Liver (tissue), 9 donors: ENCODE results near the gene SHOC2. TPM values are rescaled to one million over a fixed set of nuclear protein-coding genes. Genes with fewer than 3 reads are reported as not detected.

Experiments used
- DNase-seq: peaks from one replicate; pipeline ENCODE4 v3.0.0-alpha.2; 2017; ENCODE audit warnings: low spot score
- H3K27ac ChIP-seq, 2 donors: one replicate each; pipeline ENCODE4 v1.7.0; 2013; ENCODE audit warnings: inconsistent platforms in 2 of 2, low read length in 2 of 2, control low read depth in 1 of 2, low read depth in 1 of 2, mild to moderate bottlenecking in 1 of 2
- H3K27me3 ChIP-seq, 4 donors: one replicate each; pipeline versions ENCODE4 v1.6.1 to v1.7.0; 2013; ENCODE audit warnings: low read length in 3 of 4, inconsistent platforms in 1 of 4, mild to moderate bottlenecking in 1 of 4, moderate library complexity in 1 of 4; ENCODE audit not compliant: control insufficient read depth in 4 of 4, insufficient read depth in 4 of 4
- H3K36me3 ChIP-seq, 4 donors: one replicate each; pipeline versions ENCODE4 v1.6.1 to v1.7.0; 2013; ENCODE audit warnings: low read length in 3 of 4, mild to moderate bottlenecking in 3 of 4, low read depth in 1 of 4, moderate library complexity in 1 of 4; ENCODE audit not compliant: control insufficient read depth in 4 of 4, insufficient read depth in 3 of 4
- H3K4me1 ChIP-seq, 4 donors: one replicate each; pipeline versions ENCODE4 v1.6.1 to v1.7.0; 2013; ENCODE audit warnings: low read length in 3 of 4, mild to moderate bottlenecking in 3 of 4, moderate library complexity in 1 of 4; ENCODE audit not compliant: control insufficient read depth in 4 of 4, insufficient read depth in 4 of 4
- H3K4me3 ChIP-seq, 3 donors: one replicate each; pipeline versions ENCODE4 v1.6.1 to v1.7.0; 2013; ENCODE audit warnings: low read length in 3 of 3, control low read depth in 1 of 3, low read depth in 1 of 3, mild to moderate bottlenecking in 1 of 3
- H3K9ac ChIP-seq, 2 donors: one replicate each; pipeline ENCODE4 v1.7.0; 2013; ENCODE audit warnings: low read length in 2 of 2, mild to moderate bottlenecking in 2 of 2, moderate library complexity in 2 of 2, control low read depth in 1 of 2, low read depth in 1 of 2
- H3K9me3 ChIP-seq, 4 donors: one replicate each; pipeline versions ENCODE4 v1.6.1 to v1.7.0; 2013; ENCODE audit warnings: low read length in 3 of 4; ENCODE audit not compliant: control insufficient read depth in 4 of 4
- EGR1 ChIP-seq, 2 donors: IDR thresholded peaks; 2 replicates each; pipeline ENCODE4 v1.6.1; 2016 to 2018; ENCODE audit warnings: antibody characterized with exemption in 2 of 2, low read depth in 2 of 2
- FOXA2 ChIP-seq: IDR thresholded peaks from 2 replicates; pipeline ENCODE4 v1.6.1; 2016; ENCODE audit warnings: antibody characterized with exemption
- GABPA ChIP-seq, 2 donors: IDR thresholded peaks in 1 of 2; conservative IDR thresholded peaks in 1 of 2; 2 replicates each; pipeline ENCODE4 v1.6.1; 2016; ENCODE audit warnings: antibody characterized with exemption in 2 of 2, mild to moderate bottlenecking in 1 of 2, moderate library complexity in 1 of 2
- HNF4A ChIP-seq, 2 donors: conservative IDR thresholded peaks; 2 replicates each; pipeline ENCODE4 v1.6.1; 2016; ENCODE audit warnings: antibody characterized with exemption in 2 of 2, mild to moderate bottlenecking in 2 of 2
- HNF4G ChIP-seq: IDR thresholded peaks from 2 replicates; pipeline ENCODE4 v1.6.1; 2016; ENCODE audit warnings: antibody characterized with exemption
- JUND ChIP-seq, 2 donors: IDR thresholded peaks; 2 replicates each; pipeline ENCODE4 v1.6.1; 2016; ENCODE audit warnings: antibody characterized with exemption in 2 of 2
- NR2F2 ChIP-seq: IDR thresholded peaks from 2 replicates; pipeline ENCODE4 v1.6.1; 2016; ENCODE audit warnings: antibody characterized with exemption
- RAD21 ChIP-seq, 2 donors: IDR thresholded peaks; 2 replicates each; pipeline ENCODE4 v1.6.1; 2016; ENCODE audit warnings: antibody characterized with exemption in 2 of 2, mild to moderate bottlenecking in 2 of 2
- RXRA ChIP-seq, 2 donors: IDR thresholded peaks; 2 replicates each; pipeline ENCODE4 v1.6.1; 2017 to 2018; ENCODE audit warnings: antibody characterized with exemption in 2 of 2, mild to moderate bottlenecking in 1 of 2
- SP1 ChIP-seq: IDR thresholded peaks from 2 replicates; pipeline ENCODE4 v1.6.1; 2018; ENCODE audit warnings: antibody characterized with exemption, mild to moderate bottlenecking
- TAF1 ChIP-seq: conservative IDR thresholded peaks from 2 replicates; pipeline ENCODE4 v1.6.1; 2016; ENCODE audit warnings: antibody characterized with exemption, mild to moderate bottlenecking
- YY1 ChIP-seq: IDR thresholded peaks from 2 replicates; pipeline ENCODE4 v1.6.1; 2016; ENCODE audit warnings: antibody characterized with exemption, mild to moderate bottlenecking
- WGBS: extraction: QIAGEN DNeasy Blood & Tissue Kit; methylation state at CpG from one replicate; pipeline ENCODE4 v1.1.7; 2013; 5-methylcytosine and 5-hydroxymethylcytosine counted together
- polyA plus RNA-seq, 2 donors: library from polyadenylated mRNA; stranded (reverse) in 1 of 2; unstranded in 1 of 2; fragments of 200-250 nt in 1 of 2; fragments of >200 nt in 1 of 2; fragmentation: Nextera tagmentation in 1 of 2; extraction: Ambion mirVana in 1 of 2; gene quantifications; one replicate each; pipeline versions ENCODE4 v1.2.1 to v1.2.3, GENCODE V29; 2013 to 2015
- total RNA-seq, 2 donors: library from RNA; depleted of rRNA; stranded (reverse); fragments of >200 nt; gene quantifications; one replicate each; pipeline ENCODE4 v1.2.3, GENCODE V29; 2014
- TF ChIP-seq, protein P1 (sequence below): IDR thresholded peaks from 2 replicates; pipeline ENCODE4 v1.6.1; 2016; ENCODE audit warnings: antibody characterized with exemption, mild to moderate bottlenecking
- TF ChIP-seq, protein P2 (sequence below): IDR thresholded peaks from 2 replicates; pipeline ENCODE4 v1.6.1; 2016; ENCODE audit warnings: antibody characterized with exemption
- TF ChIP-seq, protein P3 (sequence below): fragments of 150-350 bp; IDR thresholded peaks from 2 replicates; pipeline ENCODE4 v1.5.1; 2017; ENCODE audit warnings: improper control_type of control experiment, low read depth, low read length; ENCODE audit not compliant: missing input control
- TF ChIP-seq, protein P4 (sequence below): IDR thresholded peaks from 2 replicates; pipeline ENCODE4 v1.6.1; 2016; ENCODE audit warnings: antibody characterized with exemption
- TF ChIP-seq, protein P5 (sequence below): IDR thresholded peaks from 2 replicates; pipeline ENCODE4 v1.6.1; 2016; ENCODE audit warnings: antibody characterized with exemption
- donor health status: healthy.
- donor health status: healthy.
- donor health status: healthy.
- donor health status: healthy.
- donor health status: healthy.

The SHOC2 gene
- total and polyA plus RNA-seq, 4 donors: 7.8 to 33.7 (median 17.9) TPM

DNA sequence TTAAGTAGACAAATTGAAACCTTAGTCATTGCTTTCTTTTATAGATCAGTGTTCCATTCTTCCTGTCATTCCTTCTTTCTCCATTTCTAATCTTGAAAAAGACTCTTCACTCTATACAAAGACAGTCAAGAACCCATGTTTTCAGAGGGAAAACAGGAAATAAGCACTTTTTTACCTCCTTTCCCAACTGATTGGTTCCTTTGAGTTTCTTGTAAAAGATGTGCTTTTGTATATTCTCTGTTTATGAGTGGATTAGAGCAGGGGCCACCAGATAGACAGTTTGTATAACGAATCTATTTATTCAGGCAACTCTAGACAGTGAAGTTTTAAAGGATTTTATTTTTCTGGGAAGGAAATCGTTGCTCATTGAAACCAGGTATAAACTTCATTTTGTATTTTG lies 49.8 kb downstream of the SHOC2 start:
- WGBS: 91% methylated on average over 2 of the region's 2 CpGs
- H3K27me3 ChIP-seq: no peaks in the 10 kb centered on the region
- no peak overlapping the region for H3K27ac ChIP-seq
- no peak for DNase-seq
- TF ChIP-seq, protein P1, sequence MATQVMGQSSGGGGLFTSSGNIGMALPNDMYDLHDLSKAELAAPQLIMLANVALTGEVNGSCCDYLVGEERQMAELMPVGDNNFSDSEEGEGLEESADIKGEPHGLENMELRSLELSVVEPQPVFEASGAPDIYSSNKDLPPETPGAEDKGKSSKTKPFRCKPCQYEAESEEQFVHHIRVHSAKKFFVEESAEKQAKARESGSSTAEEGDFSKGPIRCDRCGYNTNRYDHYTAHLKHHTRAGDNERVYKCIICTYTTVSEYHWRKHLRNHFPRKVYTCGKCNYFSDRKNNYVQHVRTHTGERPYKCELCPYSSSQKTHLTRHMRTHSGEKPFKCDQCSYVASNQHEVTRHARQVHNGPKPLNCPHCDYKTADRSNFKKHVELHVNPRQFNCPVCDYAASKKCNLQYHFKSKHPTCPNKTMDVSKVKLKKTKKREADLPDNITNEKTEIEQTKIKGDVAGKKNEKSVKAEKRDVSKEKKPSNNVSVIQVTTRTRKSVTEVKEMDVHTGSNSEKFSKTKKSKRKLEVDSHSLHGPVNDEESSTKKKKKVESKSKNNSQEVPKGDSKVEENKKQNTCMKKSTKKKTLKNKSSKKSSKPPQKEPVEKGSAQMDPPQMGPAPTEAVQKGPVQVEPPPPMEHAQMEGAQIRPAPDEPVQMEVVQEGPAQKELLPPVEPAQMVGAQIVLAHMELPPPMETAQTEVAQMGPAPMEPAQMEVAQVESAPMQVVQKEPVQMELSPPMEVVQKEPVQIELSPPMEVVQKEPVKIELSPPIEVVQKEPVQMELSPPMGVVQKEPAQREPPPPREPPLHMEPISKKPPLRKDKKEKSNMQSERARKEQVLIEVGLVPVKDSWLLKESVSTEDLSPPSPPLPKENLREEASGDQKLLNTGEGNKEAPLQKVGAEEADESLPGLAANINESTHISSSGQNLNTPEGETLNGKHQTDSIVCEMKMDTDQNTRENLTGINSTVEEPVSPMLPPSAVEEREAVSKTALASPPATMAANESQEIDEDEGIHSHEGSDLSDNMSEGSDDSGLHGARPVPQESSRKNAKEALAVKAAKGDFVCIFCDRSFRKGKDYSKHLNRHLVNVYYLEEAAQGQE: no peak
- TF ChIP-seq, protein P2, sequence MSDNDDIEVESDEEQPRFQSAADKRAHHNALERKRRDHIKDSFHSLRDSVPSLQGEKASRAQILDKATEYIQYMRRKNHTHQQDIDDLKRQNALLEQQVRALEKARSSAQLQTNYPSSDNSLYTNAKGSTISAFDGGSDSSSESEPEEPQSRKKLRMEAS: no peak
- TF ChIP-seq, protein P3, sequence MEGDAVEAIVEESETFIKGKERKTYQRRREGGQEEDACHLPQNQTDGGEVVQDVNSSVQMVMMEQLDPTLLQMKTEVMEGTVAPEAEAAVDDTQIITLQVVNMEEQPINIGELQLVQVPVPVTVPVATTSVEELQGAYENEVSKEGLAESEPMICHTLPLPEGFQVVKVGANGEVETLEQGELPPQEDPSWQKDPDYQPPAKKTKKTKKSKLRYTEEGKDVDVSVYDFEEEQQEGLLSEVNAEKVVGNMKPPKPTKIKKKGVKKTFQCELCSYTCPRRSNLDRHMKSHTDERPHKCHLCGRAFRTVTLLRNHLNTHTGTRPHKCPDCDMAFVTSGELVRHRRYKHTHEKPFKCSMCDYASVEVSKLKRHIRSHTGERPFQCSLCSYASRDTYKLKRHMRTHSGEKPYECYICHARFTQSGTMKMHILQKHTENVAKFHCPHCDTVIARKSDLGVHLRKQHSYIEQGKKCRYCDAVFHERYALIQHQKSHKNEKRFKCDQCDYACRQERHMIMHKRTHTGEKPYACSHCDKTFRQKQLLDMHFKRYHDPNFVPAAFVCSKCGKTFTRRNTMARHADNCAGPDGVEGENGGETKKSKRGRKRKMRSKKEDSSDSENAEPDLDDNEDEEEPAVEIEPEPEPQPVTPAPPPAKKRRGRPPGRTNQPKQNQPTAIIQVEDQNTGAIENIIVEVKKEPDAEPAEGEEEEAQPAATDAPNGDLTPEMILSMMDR: no peak
- TF ChIP-seq RAD21 (IDR thresholded peaks at IDR 0.05) (no peak), FOXA2 (no peak), RXRA (IDR thresholded peaks at IDR 0.05) (no peak), JUND (IDR thresholded peaks at IDR 0.05) (no peak), SP1 (no peak), HNF4A (conservative IDR thresholded peaks at IDR 0.05) (no peak), NR2F2 (no peak), YY1 (no peak), GABPA (IDR thresholded peaks at IDR 0.05 in 1 of 2, conservative IDR thresholded peaks at IDR 0.05 in 1 of 2) (no peak), HNF4G (no peak)
- TF ChIP-seq, protein P4, sequence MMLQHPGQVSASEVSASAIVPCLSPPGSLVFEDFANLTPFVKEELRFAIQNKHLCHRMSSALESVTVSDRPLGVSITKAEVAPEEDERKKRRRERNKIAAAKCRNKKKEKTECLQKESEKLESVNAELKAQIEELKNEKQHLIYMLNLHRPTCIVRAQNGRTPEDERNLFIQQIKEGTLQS: no peak
- TF ChIP-seq, protein P5, sequence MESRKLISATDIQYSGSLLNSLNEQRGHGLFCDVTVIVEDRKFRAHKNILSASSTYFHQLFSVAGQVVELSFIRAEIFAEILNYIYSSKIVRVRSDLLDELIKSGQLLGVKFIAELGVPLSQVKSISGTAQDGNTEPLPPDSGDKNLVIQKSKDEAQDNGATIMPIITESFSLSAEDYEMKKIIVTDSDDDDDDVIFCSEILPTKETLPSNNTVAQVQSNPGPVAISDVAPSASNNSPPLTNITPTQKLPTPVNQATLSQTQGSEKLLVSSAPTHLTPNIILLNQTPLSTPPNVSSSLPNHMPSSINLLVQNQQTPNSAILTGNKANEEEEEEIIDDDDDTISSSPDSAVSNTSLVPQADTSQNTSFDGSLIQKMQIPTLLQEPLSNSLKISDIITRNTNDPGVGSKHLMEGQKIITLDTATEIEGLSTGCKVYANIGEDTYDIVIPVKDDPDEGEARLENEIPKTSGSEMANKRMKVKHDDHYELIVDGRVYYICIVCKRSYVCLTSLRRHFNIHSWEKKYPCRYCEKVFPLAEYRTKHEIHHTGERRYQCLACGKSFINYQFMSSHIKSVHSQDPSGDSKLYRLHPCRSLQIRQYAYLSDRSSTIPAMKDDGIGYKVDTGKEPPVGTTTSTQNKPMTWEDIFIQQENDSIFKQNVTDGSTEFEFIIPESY: no peak
- no peak overlapping the region for H3K4me3 ChIP-seq
- H3K9me3 ChIP-seq: no peaks in the 10 kb centered on the region
- no peak overlapping the region for H3K9ac ChIP-seq
- no peaks in the 10 kb centered on the region for H3K36me3 ChIP-seq
- peaks cover 3 to 12% (median 8%) of the 10 kb centered on the region in 4 donors for H3K4me1 ChIP-seq

DNA sequence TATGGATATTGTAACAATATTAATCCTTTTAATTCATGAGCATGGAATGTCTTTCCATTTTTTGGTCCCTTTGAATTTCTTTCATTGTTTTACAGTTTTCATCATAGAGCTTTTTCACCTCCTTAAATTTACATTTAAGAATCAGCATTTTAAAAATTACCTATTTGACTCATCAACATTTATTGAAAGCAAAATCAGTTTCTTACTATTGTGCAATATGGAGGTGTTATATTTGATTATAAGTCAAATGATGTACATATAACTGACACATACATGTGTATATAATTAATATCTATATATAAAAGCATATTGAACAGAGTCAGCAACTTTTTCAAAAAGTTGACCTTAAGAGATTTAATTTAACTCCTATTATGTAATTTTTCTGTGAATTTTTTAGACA lies 52.2 kb downstream of the SHOC2 start:
- no peaks in the 10 kb centered on the region for H3K36me3 ChIP-seq
- peaks cover 3 to 12% (median 8%) of the 10 kb centered on the region in 4 donors for H3K4me1 ChIP-seq
- no peaks in the 10 kb centered on the region for H3K27me3 ChIP-seq
- DNase-seq: no peak
- H3K9ac ChIP-seq: no peak overlapping the region
- no peaks in the 10 kb centered on the region for H3K9me3 ChIP-seq
- H3K4me3 ChIP-seq: no peak overlapping the region
- no peak overlapping the region for H3K27ac ChIP-seq
- TF ChIP-seq JUND (IDR thresholded peaks at IDR 0.05) (no peak), EGR1 (IDR thresholded peaks at IDR 0.05; ENCODE audit: low read depth in 2 of 2) (no peak), HNF4A (conservative IDR thresholded peaks at IDR 0.05) (no peak), RXRA (IDR thresholded peaks at IDR 0.05) (no peak), SP1 (no peak), GABPA (IDR thresholded peaks at IDR 0.05 in 1 of 2, conservative IDR thresholded peaks at IDR 0.05 in 1 of 2) (no peak), FOXA2 (no peak), TAF1 (no peak), NR2F2 (no peak), HNF4G (no peak), YY1 (no peak), RAD21 (IDR thresholded peaks at IDR 0.05) (no peak)
- TF ChIP-seq, protein P1: no peak
- TF ChIP-seq, protein P5: no peak
- TF ChIP-seq, protein P4: no peak
